Measurements from ENCODE around the gene LBR. TPM values are rescaled to one million over a fixed set of nuclear protein-coding genes. Genes with fewer than 3 reads are reported as not detected.

The LBR gene
- total and polyA plus RNA-seq, 2 of the 4 experiments (the other 2 are of a cell fraction): 21.3 to 24.9 TPM

GRCh38 chr1:225471453-225472301 is 43.8 kb upstream of the LBR start (continued):
- TF ChIP-seq RFX5 (IDR thresholded peaks at IDR 0.05; ENCODE audit: low read depth, low read length): no peak

- no CpG with 5 or more reads among the region's 8 CpGs for whole genome bisulfite sequencing, 2 experiments (ENCODE audit: extremely low coverage in 2 of 2, insufficient read length in 1 of 2)
- no peak overlapping the region for H3K14ac ChIP-seq (replicated peaks; ENCODE audit: low read depth, low read length)
- no peak overlapping the region for H2BK15ac ChIP-seq (ENCODE audit: low read depth, low read length)
- H3K56ac ChIP-seq (ENCODE audit: extremely low read depth, insufficient read depth, low read length): no peak overlapping the region
- H3K18ac ChIP-seq (ENCODE audit: low read depth, low read length): no peak overlapping the region
- H4K5ac ChIP-seq (ENCODE audit: low read depth, low read length): no peak overlapping the region
- peaks cover 2% of the 10 kb centered on the region for H3K4me1 ChIP-seq (ENCODE audit: control insufficient read depth, insufficient read depth, low read length)
- H3K27me3 ChIP-seq (ENCODE audit: control insufficient read depth, insufficient read depth, low read length): peaks cover 2% of the 10 kb centered on the region; the same call in 1 of the 2 replicates
- H2BK5ac ChIP-seq (ENCODE audit: low read depth, low read length, poor library complexity, severe bottlenecking): no peak overlapping the region
- H3K4me3 ChIP-seq (ENCODE audit: insufficient read depth, low read depth, low read length): no peak overlapping the region
- in situ Hi-C loops (cut with MboI; ENCODE audit: low sequenced_read_pairs) (loop anchor here (5.0 to 10.0 kb wide), 2 partner anchors 374 to 441 kb away; no protein-coding TSS in a partner anchor), dilution Hi-C loops (cut with HindIII; ENCODE audit: low sequenced_read_pairs, unreplicated experiment) (loop anchor here (25.0 kb wide), 1 partner anchor 516 kb away; the partner anchor contains the start of gene SDE2), intact Hi-C loops (cut with micrococcal nuclease) (no loop called here)
- H3K9ac ChIP-seq (ENCODE audit: low read depth, low read length): no peak overlapping the region
- H2AK5ac ChIP-seq (ENCODE audit: low read depth, low read length): no peak overlapping the region
- H3K4ac ChIP-seq (ENCODE audit: low read depth, low read length): no peak overlapping the region
- H4K91ac ChIP-seq (ENCODE audit: insufficient read depth, low read depth, low read length): no peak overlapping the region
- ATAC-seq (ENCODE audit: low read depth) (no peak), DNase-seq (no peak)
- no peak overlapping the region for H3K23ac ChIP-seq (ENCODE audit: low read depth, low read length)
- H2AFZ ChIP-seq (replicated peaks; ENCODE audit: low read length, poor library complexity): no peak overlapping the region
- H3K27ac ChIP-seq (ENCODE audit: insufficient read depth, low read length): no peak overlapping the region
- no peaks in the 10 kb centered on the region for H4K20me1 ChIP-seq (ENCODE audit: insufficient read depth, low read length)
- BruUV-seq (replicated peaks): no TSS peak
- H3K4me2 ChIP-seq (ENCODE audit: low read depth, low read length): no peak overlapping the region
- no peaks in the 10 kb centered on the region for H3K36me3 ChIP-seq (ENCODE audit: control insufficient read depth, insufficient read depth, low read length)
- H2BK20ac ChIP-seq (ENCODE audit: low read depth, low read length): no peak overlapping the region
- no peak overlapping the region for H2AK9ac ChIP-seq (replicated peaks; ENCODE audit: low read depth, low read length, poor library complexity)
- H2BK120ac ChIP-seq (ENCODE audit: low read depth, low read length): no peak overlapping the region
- no peak overlapping the region for H4K8ac ChIP-seq (ENCODE audit: low read depth in 2 of 2, low read length in 2 of 2)
- TF ChIP-seq MAFK (IDR thresholded peaks at IDR 0.05; ENCODE audit: low read depth, low read length) (no peak), FOS (IDR thresholded peaks at IDR 0.05; ENCODE audit: low read depth, low read length) (no peak), RAD21 (IDR thresholded peaks at IDR 0.05; ENCODE audit: low read length) (no peak), POLR2A (IDR thresholded peaks at IDR 0.05; ENCODE audit: low read depth, low read length) (no peak), BHLHE40 (IDR thresholded peaks at IDR 0.05; ENCODE audit: low read depth, low read length) (no peak), RCOR1 (IDR thresholded peaks at IDR 0.05; ENCODE audit: insufficient replicate concordance, low read length) (no peak), RFX5 (IDR thresholded peaks at IDR 0.05; ENCODE audit: low read depth, low read length) (no peak), MAZ (IDR thresholded peaks at IDR 0.05; ENCODE audit: borderline replicate concordance, low read depth, low read length) (no peak), MXI1 (IDR thresholded peaks at IDR 0.05; ENCODE audit: borderline replicate concordance, low read depth, low read length) (no peak), CEBPB (IDR thresholded peaks at IDR 0.05; ENCODE audit: low read depth, low read length) (no peak)
- TF ChIP-seq, protein P1, sequence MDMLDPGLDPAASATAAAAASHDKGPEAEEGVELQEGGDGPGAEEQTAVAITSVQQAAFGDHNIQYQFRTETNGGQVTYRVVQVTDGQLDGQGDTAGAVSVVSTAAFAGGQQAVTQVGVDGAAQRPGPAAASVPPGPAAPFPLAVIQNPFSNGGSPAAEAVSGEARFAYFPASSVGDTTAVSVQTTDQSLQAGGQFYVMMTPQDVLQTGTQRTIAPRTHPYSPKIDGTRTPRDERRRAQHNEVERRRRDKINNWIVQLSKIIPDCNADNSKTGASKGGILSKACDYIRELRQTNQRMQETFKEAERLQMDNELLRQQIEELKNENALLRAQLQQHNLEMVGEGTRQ (IDR thresholded peaks at IDR 0.05; ENCODE audit: low read depth, low read length): no peak
- TF ChIP-seq, protein P2, sequence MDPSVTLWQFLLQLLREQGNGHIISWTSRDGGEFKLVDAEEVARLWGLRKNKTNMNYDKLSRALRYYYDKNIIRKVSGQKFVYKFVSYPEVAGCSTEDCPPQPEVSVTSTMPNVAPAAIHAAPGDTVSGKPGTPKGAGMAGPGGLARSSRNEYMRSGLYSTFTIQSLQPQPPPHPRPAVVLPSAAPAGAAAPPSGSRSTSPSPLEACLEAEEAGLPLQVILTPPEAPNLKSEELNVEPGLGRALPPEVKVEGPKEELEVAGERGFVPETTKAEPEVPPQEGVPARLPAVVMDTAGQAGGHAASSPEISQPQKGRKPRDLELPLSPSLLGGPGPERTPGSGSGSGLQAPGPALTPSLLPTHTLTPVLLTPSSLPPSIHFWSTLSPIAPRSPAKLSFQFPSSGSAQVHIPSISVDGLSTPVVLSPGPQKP (IDR thresholded peaks at IDR 0.05; ENCODE audit: borderline replicate concordance, low read depth, low read length): no peak
- TF ChIP-seq, protein P3, sequence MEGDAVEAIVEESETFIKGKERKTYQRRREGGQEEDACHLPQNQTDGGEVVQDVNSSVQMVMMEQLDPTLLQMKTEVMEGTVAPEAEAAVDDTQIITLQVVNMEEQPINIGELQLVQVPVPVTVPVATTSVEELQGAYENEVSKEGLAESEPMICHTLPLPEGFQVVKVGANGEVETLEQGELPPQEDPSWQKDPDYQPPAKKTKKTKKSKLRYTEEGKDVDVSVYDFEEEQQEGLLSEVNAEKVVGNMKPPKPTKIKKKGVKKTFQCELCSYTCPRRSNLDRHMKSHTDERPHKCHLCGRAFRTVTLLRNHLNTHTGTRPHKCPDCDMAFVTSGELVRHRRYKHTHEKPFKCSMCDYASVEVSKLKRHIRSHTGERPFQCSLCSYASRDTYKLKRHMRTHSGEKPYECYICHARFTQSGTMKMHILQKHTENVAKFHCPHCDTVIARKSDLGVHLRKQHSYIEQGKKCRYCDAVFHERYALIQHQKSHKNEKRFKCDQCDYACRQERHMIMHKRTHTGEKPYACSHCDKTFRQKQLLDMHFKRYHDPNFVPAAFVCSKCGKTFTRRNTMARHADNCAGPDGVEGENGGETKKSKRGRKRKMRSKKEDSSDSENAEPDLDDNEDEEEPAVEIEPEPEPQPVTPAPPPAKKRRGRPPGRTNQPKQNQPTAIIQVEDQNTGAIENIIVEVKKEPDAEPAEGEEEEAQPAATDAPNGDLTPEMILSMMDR (conservative IDR thresholded peaks at IDR 0.05; ENCODE audit: low read depth, low read length): no peak
- peaks cover under 1% of the 10 kb centered on the region; the same call in 1 of the 2 replicates for H3K9me1 ChIP-seq (ENCODE audit: insufficient read depth, low read length)
- POLR2A ChIA-PET (ENCODE audit: unreplicated experiment): no interaction called here
- H3K9me3 ChIP-seq (ENCODE audit: control insufficient read depth, insufficient read depth, low read length): no peaks in the 10 kb centered on the region
- CTCF ChIA-PET: no interaction called here
- no peaks in the 10 kb centered on the region; a peak in 1 of 4 replicates for H3K79me1 ChIP-seq (ENCODE audit: low read depth in 1 of 2, low read length in 2 of 2)
Observed at GRCh38 chr1:225471109-225471452, 43.2 kb upstream of the LBR start.

Data from IMR-90 (cell line).